Eye (tissue), 1 donor: Measurements from ENCODE around the gene FCGR3A.
"Not testable (repeated sequence)": the region's sequence is repeated elsewhere in the genome, so short reads cannot be mapped to it uniquely, and the experiment has no call there.

Experiments
- DNase-seq: peaks from one replicate; pipeline ENCODE4 v3.0.0-alpha.2; 2015

Gene FCGR3A

GRCh38 chr1:161556143-161556542 lies 6.5 kb upstream of the FCGR3A start:
- not testable (repeated sequence) for DNase-seq

GRCh38 chr1:161554815-161555417 lies 5.3 kb upstream of the FCGR3A start:
- DNase-seq: not testable (repeated sequence)

- not testable (repeated sequence) for DNase-seq
These were observed 4.7 kb upstream of the FCGR3A start for GRCh38 chr1:161554340-161554739.

- not testable (repeated sequence) for DNase-seq
These were observed 4.0 kb upstream of the FCGR3A start for GRCh38 chr1:161553631-161554030.

- DNase-seq: not testable (repeated sequence)
These were observed 1.3 kb upstream of the FCGR3A start for GRCh38 chr1:161550942-161551341.

GRCh38 chr1:161548749-161549406 lies 740 bp downstream of the FCGR3A start:
- DNase-seq: not testable (repeated sequence)

GRCh38 chr1:161547995-161548741 lies 1.4 kb downstream of the FCGR3A start:
- DNase-seq: not testable (repeated sequence)

GRCh38 chr1:161545005-161545731 lies 4.5 kb downstream of the FCGR3A start:
- not testable (repeated sequence) for DNase-seq

- DNase-seq: not testable (repeated sequence)
These were observed 6.5 kb downstream of the FCGR3A start for GRCh38 chr1:161543125-161543524.

- not testable (repeated sequence) for DNase-seq
These were observed 7.5 kb downstream of the FCGR3A start for GRCh38 chr1:161542091-161542559.

- not testable (repeated sequence) for DNase-seq
These were observed 9.1 kb downstream of the FCGR3A start for GRCh38 chr1:161540570-161540960.

- DNase-seq: peak; percentile 88
These were observed 9.7 kb downstream of the FCGR3A start for GRCh38 chr1:161539731-161540569.

- DNase-seq: not testable (repeated sequence)
These were observed 10.6 kb downstream of the FCGR3A start for GRCh38 chr1:161538925-161539479.

- not testable (repeated sequence) for DNase-seq
These were observed 12.4 kb downstream of the FCGR3A start for GRCh38 chr1:161537068-161537669.

- peak; percentile 72 for DNase-seq
These were observed 16.7 kb downstream of the FCGR3A start for GRCh38 chr1:161532644-161533567.

GRCh38 chr1:161531986-161532643 lies 17.5 kb downstream of the FCGR3A start:
- peak; percentile 48 for DNase-seq

GRCh38 chr1:161530671-161531641 lies 18.7 kb downstream of the FCGR3A start:
- peak; percentile 98 for DNase-seq

GRCh38 chr1:161530158-161530557 lies 19.5 kb downstream of the FCGR3A start:
- peak; percentile 90 for DNase-seq
